ENCODE results near the gene FN3KRP. TPM values are rescaled to one million over a fixed set of nuclear protein-coding genes. Genes with fewer than 3 reads are reported as not detected.

Gene FN3KRP
- polyA plus RNA-seq, 3 donors = 16.5 to 24.8 (median 23.2) TPM

- peaks cover 0 to 4% (median 0%) of the 10 kb centered on the region in 7 donors for H3K9me3 Mint-ChIP-seq
- no peak overlapping the region for H3K4me2 ChIP-seq (replicated peaks; ENCODE audit: extremely low read depth, low read length, poor library complexity, severe bottlenecking)
- TF ChIP-seq CTCF (IDR thresholded peaks at IDR 0.05) = peak; percentile 89
- no peak overlapping the region for H2AFZ ChIP-seq (ENCODE audit: insufficient read depth, low read depth, low read length, poor library complexity, severe bottlenecking)
- no peak overlapping the region for H3K27ac ChIP-seq (ENCODE audit: low read depth in 1 of 2, low read length in 2 of 2)
- H3K4me1 ChIP-seq (ENCODE audit: control insufficient read depth in 1 of 2, insufficient read depth in 2 of 2, low read length in 2 of 2) = peaks cover 0 to 5% of the 10 kb centered on the region in 2 donors
- peak overlapping the region in 1 of 7 donors; percentile 25 for H3K27ac Mint-ChIP-seq
- DNase-seq = peak in 2 of 3 donors; percentile 24 to 39
- WGBS (ENCODE audit: insufficient coverage) = 49% methylated on average over 29 of the region's 34 CpGs
- peaks cover 4 to 19% of the 10 kb centered on the region in 2 donors for H3K36me3 ChIP-seq (replicated peaks in 1 of 2; ENCODE audit: control insufficient read depth in 1 of 2, insufficient read depth in 2 of 2, low read length in 2 of 2)
- no peaks in the 10 kb centered on the region for H3K79me2 ChIP-seq (ENCODE audit: insufficient read depth, low read length)
- H3K36me3 Mint-ChIP-seq = peaks cover 27 to 61% of the 10 kb centered on the region in 2 donors
- H4K20me1 ChIP-seq (ENCODE audit: insufficient read depth, low read length) = no peaks in the 10 kb centered on the region
- H3K27me3 ChIP-seq (ENCODE audit: control insufficient read depth in 2 of 2, insufficient read depth in 2 of 2, low read length in 2 of 2) = no peaks in the 10 kb centered on the region
- H3K27me3 Mint-ChIP-seq (ENCODE audit: low read depth in 3 of 3) = peaks cover 0 to 5% (median 0%) of the 10 kb centered on the region in 3 donors
- intact Hi-C loops (cut with micrococcal nuclease) = loop anchor here in 1 of 2 donors (10.0 kb wide), 1 partner anchor 420 kb away; the partner anchor contains the start of gene TEX19
- no peaks in the 10 kb centered on the region for H3K9me3 ChIP-seq (replicated peaks in 1 of 2; ENCODE audit: control insufficient read depth in 1 of 2, insufficient read depth in 1 of 2, low read length in 2 of 2)
- no peak overlapping the region for H3K4me3 ChIP-seq (replicated peaks in 1 of 3; ENCODE audit: low read depth in 2 of 3, low read length in 3 of 3)
- peaks cover 7% of the 10 kb centered on the region for H3K4me1 Mint-ChIP-seq
- no peak overlapping the region for H3K9ac ChIP-seq (ENCODE audit: insufficient read depth, low read length, poor library complexity, severe bottlenecking)
- H3K4me3 Mint-ChIP-seq = no peak overlapping the region
Measured at GRCh38 chr17:82775001-82775823, 58.7 kb downstream of the FN3KRP start.

- H4K20me1 ChIP-seq (ENCODE audit: insufficient read depth, low read length) = no peaks in the 10 kb centered on the region
- Mint-ChIP-seq H3K36me3 (peaks cover 24 to 55% of the 10 kb centered on the region in 2 donors), H3K4me1 (peaks cover 7% of the 10 kb centered on the region), H3K27ac (no peak overlapping the region), H3K27me3 (ENCODE audit: low read depth in 3 of 3) (peaks cover 0 to 5% (median 0%) of the 10 kb centered on the region in 3 donors), H3K9me3 (peaks cover 0 to 4% (median 0%) of the 10 kb centered on the region in 7 donors), H3K4me3 (no peak overlapping the region)
- intact Hi-C loops (cut with micrococcal nuclease) = loop anchor here in 1 of 2 donors (10.0 kb wide), 1 partner anchor 422 kb away; the partner anchor contains the start of gene TEX19
- no peak overlapping the region for H2AFZ ChIP-seq (ENCODE audit: insufficient read depth, low read depth, low read length, poor library complexity, severe bottlenecking)
- WGBS (ENCODE audit: insufficient coverage) = 91% methylated on average over 13 of the region's 13 CpGs
- H3K27ac ChIP-seq (ENCODE audit: low read depth in 1 of 2, low read length in 2 of 2) = no peak overlapping the region
- no peaks in the 10 kb centered on the region for H3K9me3 ChIP-seq (replicated peaks in 1 of 2; ENCODE audit: control insufficient read depth in 1 of 2, insufficient read depth in 1 of 2, low read length in 2 of 2)
- H3K4me3 ChIP-seq (replicated peaks in 1 of 3; ENCODE audit: low read depth in 2 of 3, low read length in 3 of 3) = no peak overlapping the region
- H3K27me3 ChIP-seq (ENCODE audit: control insufficient read depth in 2 of 2, insufficient read depth in 2 of 2, low read length in 2 of 2) = no peaks in the 10 kb centered on the region
- TF ChIP-seq CTCF (IDR thresholded peaks at IDR 0.05) = no peak
- DNase-seq = no peak
- H3K79me2 ChIP-seq (ENCODE audit: insufficient read depth, low read length) = no peaks in the 10 kb centered on the region
- H3K4me2 ChIP-seq (replicated peaks; ENCODE audit: extremely low read depth, low read length, poor library complexity, severe bottlenecking) = no peak overlapping the region
- H3K4me1 ChIP-seq (ENCODE audit: control insufficient read depth in 1 of 2, insufficient read depth in 2 of 2, low read length in 2 of 2) = peaks cover 0 to 5% of the 10 kb centered on the region in 2 donors
- H3K36me3 ChIP-seq (replicated peaks in 1 of 2; ENCODE audit: control insufficient read depth in 1 of 2, insufficient read depth in 2 of 2, low read length in 2 of 2) = peaks cover 4 to 14% of the 10 kb centered on the region in 2 donors
- H3K9ac ChIP-seq (ENCODE audit: insufficient read depth, low read length, poor library complexity, severe bottlenecking) = no peak overlapping the region
Measured at GRCh38 chr17:82776454-82776853, 59.9 kb downstream of the FN3KRP start.

Small RNA genes lying within 50 kb of the gene (small RNA-seq; reads per million reads assigned to genes)
- gene MIR4525 (ENCODE audit: insufficient read length, low read depth) = not detected

Other genes with a start within 250 kb of the FN3KRP start
- 10 to 100 TPM in 1 of 3 donors, 1 to 10 TPM in 2; 3.5 to 18.4 (median 4.7) TPM for gene FOXK2, start 197.0 kb upstream of the FN3KRP start, polyA plus RNA-seq
- gene WDR45B, start 68.3 kb upstream of the FN3KRP start, polyA plus RNA-seq = 10 to 100 TPM; 42.6 to 82.6 (median 60.3) TPM
- gene RAB40B, start 18.0 kb upstream of the FN3KRP start, polyA plus RNA-seq = 1 to 10 TPM in 1 of 3 donors, under 1 TPM in 2; 0.75 to 2.2 (median 0.95) TPM
- gene FN3K, start 18.9 kb downstream of the FN3KRP start, polyA plus RNA-seq = under 1 TPM in 1 of 3 donors, not detected in 2; 0.15 TPM
- gene TBCD, start 35.4 kb downstream of the FN3KRP start, polyA plus RNA-seq = 10 to 100 TPM; 54.7 to 74.0 (median 66.6) TPM
- gene ZNF750, start 123.3 kb downstream of the FN3KRP start, polyA plus RNA-seq = not detected

All from CD14-positive monocyte (primary cell).